Cardiac muscle cell (in vitro differentiated cells and primary cell): ENCODE data around the gene VPS16. TPM values are rescaled to one million over a fixed set of nuclear protein-coding genes. Genes with fewer than 3 reads are reported as not detected.

Experiments used
- DNase-seq, 2 donors: peaks; one replicate each; pipeline versions ENCODE4 v3.0.0 to v3.0.0-alpha.2; 2010 to 2017; ENCODE audit warnings: low read depth in 1 of 2, low spot score in 1 of 2
- H3K27ac ChIP-seq: fragments of 200-600 bp; sonication (generic); 2 replicates; pipeline ENCODE4 v1.5.1; 2016
- H3K27me3 ChIP-seq: fragments of 200-600 bp; sonication (generic); 2 replicates; pipeline ENCODE4 v1.6.0; 2016; ENCODE audit warnings: control low read depth
- H3K36me3 ChIP-seq: fragments of 200-600 bp; sonication (generic); 2 replicates; pipeline ENCODE4 v1.5.1; 2016; ENCODE audit warnings: control low read depth
- H3K4me1 ChIP-seq: fragments of 200-600 bp; sonication (generic); 2 replicates; pipeline ENCODE4 v1.8.1; 2017; ENCODE audit warnings: low read depth, mild to moderate bottlenecking, mixed run types
- H3K4me3 ChIP-seq: fragments of 200-600 bp; sonication (generic); 2 replicates; pipeline ENCODE4 v1.5.1; 2016; ENCODE audit warnings: mild to moderate bottlenecking
- H3K9me3 ChIP-seq: fragments of 200-600 bp; sonication (generic); 2 replicates; pipeline ENCODE4 v1.5.1; 2017; ENCODE audit warnings: low read depth, mild to moderate bottlenecking, control low read depth
- CTCF ChIP-seq: IDR thresholded peaks from 2 replicates; pipeline ENCODE4 v1.5.1; 2012; ENCODE audit warnings: low read depth, mild to moderate bottlenecking, low read length
- polyA plus RNA-seq: library from polyadenylated mRNA; unstranded; fragments of >200 nt; fragmentation: Nextera tagmentation; extraction: Ambion mirVana; gene quantifications from 2 replicates; pipeline ENCODE4 v1.2.1, GENCODE V29; 2016
- total RNA-seq: library from RNA; depleted of rRNA; stranded (reverse); fragments of >200 nt; gene quantifications from 2 replicates; pipeline ENCODE4 v1.2.3, GENCODE V29; 2016

Gene VPS16
- total and polyA plus RNA-seq, 2 experiments from 2014 or later, result 44.5 to 49.1 TPM

- Histone ChIP-seq H3K4me1 (peaks cover 5% of the 10 kb centered on the region), H3K36me3 (peaks cover 2% of the 10 kb centered on the region), H3K4me3 (peak overlapping the region; percentile 80), H3K9me3 (no peaks in the 10 kb centered on the region), H3K27ac (no peak overlapping the region), H3K27me3 (no peaks in the 10 kb centered on the region)
- no peak for DNase-seq
- no peak for TF ChIP-seq CTCF
Observed at GRCh38 chr20:2839732-2840137, 810 bp upstream of the VPS16 start.

DNA sequence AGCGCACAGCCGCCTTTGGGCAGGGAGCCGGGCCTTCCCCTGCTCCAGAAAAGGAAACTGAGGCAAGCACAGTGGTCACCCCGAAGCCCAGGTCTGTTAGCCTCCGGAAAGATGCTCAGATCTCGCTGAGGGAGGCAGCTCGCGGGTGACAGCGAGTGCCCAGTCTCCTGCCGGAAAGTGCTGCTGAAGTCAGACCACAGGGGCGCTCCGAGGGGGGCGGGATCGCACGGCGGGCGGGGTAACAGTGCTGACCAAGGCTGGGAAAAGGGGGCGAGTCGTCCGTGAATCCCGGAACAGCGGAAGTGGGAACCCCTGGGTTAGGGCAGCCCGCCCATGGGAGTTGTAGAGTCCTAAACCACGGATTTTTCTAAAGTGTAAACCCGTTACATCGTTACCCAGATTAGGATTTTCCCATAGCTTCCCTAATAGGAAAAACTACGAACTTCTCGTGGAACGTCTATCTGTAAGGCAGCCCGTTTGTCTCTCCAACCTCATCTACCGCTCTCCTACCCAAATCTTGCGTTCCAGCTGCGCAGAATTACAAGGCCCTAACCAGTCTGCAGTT is 504 bp downstream of the VPS16 start:
- DNase-seq, result peak; percentile 45 to 80
- TF ChIP-seq CTCF, result no peak
- Histone ChIP-seq H3K27ac (peak overlapping the region; percentile 41), H3K36me3 (no peaks in the 10 kb centered on the region), H3K4me1 (peaks cover 5% of the 10 kb centered on the region), H3K27me3 (no peaks in the 10 kb centered on the region), H3K4me3 (peak overlapping the region; percentile 80), H3K9me3 (no peaks in the 10 kb centered on the region)

DNA sequence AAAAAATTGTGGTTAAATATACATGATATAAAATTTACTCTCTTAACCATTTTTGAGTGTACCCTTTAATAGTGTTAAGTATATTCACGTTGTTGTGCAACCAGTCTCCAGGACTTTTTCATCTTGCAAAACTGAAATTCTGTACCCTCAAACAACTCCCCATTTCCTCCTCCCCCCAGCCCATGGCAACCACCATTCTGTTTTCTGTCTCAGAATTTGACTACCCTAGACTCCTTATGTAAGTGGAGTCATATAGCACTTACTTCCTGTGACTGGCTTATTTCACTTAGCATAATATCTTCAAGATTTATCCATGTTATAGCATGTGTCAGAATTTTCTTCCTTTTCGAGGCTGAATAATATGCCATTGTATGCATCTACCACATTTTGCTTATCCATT is 5.1 kb downstream of the VPS16 start:
- H3K27me3 ChIP-seq, result no peaks in the 10 kb centered on the region
- no peak for DNase-seq
- H3K27ac ChIP-seq, result no peak overlapping the region
- H3K36me3 ChIP-seq, result no peaks in the 10 kb centered on the region
- no peaks in the 10 kb centered on the region for H3K9me3 ChIP-seq
- H3K4me3 ChIP-seq, result no peak overlapping the region
- no peak for TF ChIP-seq CTCF
- H3K4me1 ChIP-seq, result peaks cover 5% of the 10 kb centered on the region

GRCh38 chr20:2846698-2847097 is 6.2 kb downstream of the VPS16 start:
- H3K27ac ChIP-seq, result no peak overlapping the region
- DNase-seq, result no peak
- no peak overlapping the region for H3K4me3 ChIP-seq
- H3K9me3 ChIP-seq, result no peaks in the 10 kb centered on the region
- H3K27me3 ChIP-seq, result no peaks in the 10 kb centered on the region
- H3K4me1 ChIP-seq, result no peaks in the 10 kb centered on the region
- TF ChIP-seq CTCF, result no peak
- H3K36me3 ChIP-seq, result no peaks in the 10 kb centered on the region

DNA sequence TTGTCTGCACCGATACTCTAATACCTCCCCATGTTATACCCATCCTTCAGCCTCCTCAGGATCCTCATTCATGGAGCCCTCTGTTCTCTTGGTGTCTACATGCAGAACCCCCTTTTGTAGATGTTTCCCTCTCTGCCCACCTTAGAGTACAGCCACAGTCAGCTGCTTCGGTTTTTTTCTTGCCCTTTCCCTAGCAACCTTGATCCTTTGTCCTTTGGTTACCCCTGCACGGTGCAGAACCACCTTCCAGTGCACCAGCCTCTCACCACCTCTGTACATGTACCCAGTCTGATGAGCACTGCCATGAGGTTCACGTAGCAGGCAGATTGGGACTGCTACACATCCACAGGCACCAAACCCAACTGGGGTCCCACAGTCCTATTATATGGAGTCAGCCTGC is 7.3 kb downstream of the VPS16 start:
- no peaks in the 10 kb centered on the region for H3K36me3 ChIP-seq
- no peak overlapping the region for H3K4me3 ChIP-seq
- no peaks in the 10 kb centered on the region for H3K27me3 ChIP-seq
- no peak for DNase-seq
- no peaks in the 10 kb centered on the region for H3K4me1 ChIP-seq
- no peak for TF ChIP-seq CTCF
- H3K9me3 ChIP-seq, result no peaks in the 10 kb centered on the region
- H3K27ac ChIP-seq, result no peak overlapping the region

GRCh38 chr20:2849529-2849928 is 9.0 kb downstream of the VPS16 start:
- Histone ChIP-seq H3K27ac (no peak overlapping the region), H3K4me1 (no peaks in the 10 kb centered on the region), H3K4me3 (no peak overlapping the region), H3K9me3 (no peaks in the 10 kb centered on the region), H3K27me3 (no peaks in the 10 kb centered on the region), H3K36me3 (no peaks in the 10 kb centered on the region)
- no peak for TF ChIP-seq CTCF
- DNase-seq, result no peak
